Tibial nerve (tissue), 4 donors: ENCODE measurements around the gene RSPH1. TPM values are rescaled to one million over a fixed set of nuclear protein-coding genes. Genes with fewer than 3 reads are reported as not detected.
A peak's percentile ranks its signal among the peaks of the same experiment; 100 is the strongest.

ENCODE experiments used
- DNase-seq, 2 donors: peaks; one replicate each; pipeline ENCODE4 v3.0.0-alpha.2; 2019; ENCODE audit warnings: low spot score in 2 of 2
- H3K27ac ChIP-seq, 4 donors: fragments of 200-600 bp; sonication (generic) in 3 of 4; one replicate each; pipeline ENCODE4 v1.5.1; 2017 to 2019; ENCODE audit warnings: mild to moderate bottlenecking in 1 of 4
- H3K27me3 ChIP-seq, 2 donors: fragments of 200-600 bp; sonication (generic) in 1 of 2; one replicate each; pipeline versions ENCODE4 v1.5.1 to v1.6.0; 2017 to 2019
- H3K36me3 ChIP-seq, 3 donors: fragments of 200-600 bp; sonication (generic); one replicate each; pipeline ENCODE4 v1.5.1; 2018 to 2019
- H3K4me1 ChIP-seq, 4 donors: fragments of 200-600 bp; sonication (generic) in 3 of 4; one replicate each; pipeline ENCODE4 v1.5.1; 2017 to 2019
- H3K4me3 ChIP-seq, 4 donors: fragments of 200-600 bp; sonication (generic) in 3 of 4; one replicate each; pipeline ENCODE4 v1.5.1; 2017 to 2019; ENCODE audit warnings: mild to moderate bottlenecking in 1 of 4, moderate library complexity in 1 of 4
- H3K9me3 ChIP-seq, 4 donors: fragments of 200-600 bp; sonication (generic) in 3 of 4; one replicate each; pipeline ENCODE4 v1.5.1; 2017 to 2019
- EP300 ChIP-seq, 2 donors: sonication (generic); formaldehyde crosslinking; IDR thresholded peaks; one replicate each; pipeline ENCODE4 v1.6.1; 2017; ENCODE audit warnings: antibody characterized with exemption in 2 of 2, mild to moderate bottlenecking in 1 of 2
- POLR2A ChIP-seq, 2 donors: fragments of 450-650 bp; IDR thresholded peaks; one replicate each; pipeline ENCODE4 v1.6.1; 2017; ENCODE audit warnings: antibody characterized with exemption in 2 of 2, mild to moderate bottlenecking in 2 of 2, moderate library complexity in 2 of 2
- WGBS, 2 donors: methylation state at CpG; one replicate each; pipeline ENCODE4 v1.1.5; 2018; 5-methylcytosine and 5-hydroxymethylcytosine counted together
- total RNA-seq, 4 donors: library from RNA; depleted of rRNA; stranded (reverse); fragments of >200 nt; gene quantifications; one replicate each; pipeline ENCODE4 v1.1.0, GENCODE V29; 2016
- TF ChIP-seq, protein P1 (sequence below), 5 experiments: fragments of 200-600 bp in 3 of 5; fragments of 450-650 bp in 2 of 5; sonication (generic) in 3 of 5; IDR thresholded peaks; one replicate each; pipeline ENCODE4 v1.5.1; 2016 to 2019; ENCODE audit warnings: antibody characterized with exemption in 5 of 5, mild to moderate bottlenecking in 3 of 5, moderate library complexity in 2 of 5

The RSPH1 gene
- total RNA-seq, 4 donors from 2014 or later, result 0.21 to 1.7 TPM; not detected in 2

DNA sequence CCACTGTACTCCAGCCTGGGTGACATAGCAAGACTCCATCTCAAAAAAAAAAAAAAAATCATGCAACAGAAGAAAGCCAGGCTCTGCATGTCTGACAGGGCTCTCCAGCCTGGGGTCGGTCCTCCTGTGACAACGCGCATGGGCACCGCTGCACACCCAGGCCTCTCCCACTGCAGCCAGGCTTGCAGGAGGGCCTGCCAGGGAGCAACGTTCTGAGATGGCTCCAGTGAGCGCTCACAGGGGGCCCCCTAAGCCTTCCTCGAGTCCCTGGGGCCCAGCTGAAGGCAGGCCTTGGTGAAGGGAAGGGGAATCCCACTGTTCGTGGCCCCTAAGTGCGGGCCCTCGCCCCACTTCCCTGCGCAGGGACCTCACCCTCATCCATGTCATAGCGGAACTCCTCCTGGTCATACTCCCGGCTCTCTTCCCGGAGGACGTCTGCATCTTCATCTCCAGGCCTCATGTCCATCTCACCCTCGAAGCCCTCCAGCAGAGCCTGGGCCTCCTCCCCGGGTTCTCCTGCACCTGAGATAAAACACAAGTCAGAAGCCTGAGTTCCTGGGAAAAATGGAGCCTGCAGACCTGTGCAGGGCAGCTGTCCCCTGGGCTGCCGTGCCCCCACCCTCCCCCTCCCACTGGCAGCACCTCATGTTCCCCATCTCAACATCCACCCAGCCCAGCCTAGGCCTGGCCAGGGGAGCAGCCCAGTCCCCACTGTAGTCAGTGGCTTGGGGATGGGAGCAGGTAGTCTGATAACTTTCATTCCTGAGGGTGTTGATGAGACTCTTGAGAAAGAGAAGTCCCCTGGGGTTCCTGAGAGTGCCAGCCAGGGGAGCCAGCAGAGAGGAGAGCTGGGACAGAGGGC, 20.3 kb downstream of the RSPH1 start:
- DNase-seq, result no peak
- WGBS, 2 donors, result 86 to 90% methylated on average over 16 to 18 of the region's 18 CpGs
- H3K36me3 ChIP-seq, result no peaks in the 10 kb centered on the region
- no peaks in the 10 kb centered on the region for H3K27me3 ChIP-seq
- H3K27ac ChIP-seq, result no peak overlapping the region
- no peak overlapping the region for H3K4me3 ChIP-seq
- no peaks in the 10 kb centered on the region for H3K9me3 ChIP-seq
- TF ChIP-seq EP300 (IDR thresholded peaks at IDR 0.05) (no peak), POLR2A (IDR thresholded peaks at IDR 0.05) (no peak)
- TF ChIP-seq, protein P1, sequence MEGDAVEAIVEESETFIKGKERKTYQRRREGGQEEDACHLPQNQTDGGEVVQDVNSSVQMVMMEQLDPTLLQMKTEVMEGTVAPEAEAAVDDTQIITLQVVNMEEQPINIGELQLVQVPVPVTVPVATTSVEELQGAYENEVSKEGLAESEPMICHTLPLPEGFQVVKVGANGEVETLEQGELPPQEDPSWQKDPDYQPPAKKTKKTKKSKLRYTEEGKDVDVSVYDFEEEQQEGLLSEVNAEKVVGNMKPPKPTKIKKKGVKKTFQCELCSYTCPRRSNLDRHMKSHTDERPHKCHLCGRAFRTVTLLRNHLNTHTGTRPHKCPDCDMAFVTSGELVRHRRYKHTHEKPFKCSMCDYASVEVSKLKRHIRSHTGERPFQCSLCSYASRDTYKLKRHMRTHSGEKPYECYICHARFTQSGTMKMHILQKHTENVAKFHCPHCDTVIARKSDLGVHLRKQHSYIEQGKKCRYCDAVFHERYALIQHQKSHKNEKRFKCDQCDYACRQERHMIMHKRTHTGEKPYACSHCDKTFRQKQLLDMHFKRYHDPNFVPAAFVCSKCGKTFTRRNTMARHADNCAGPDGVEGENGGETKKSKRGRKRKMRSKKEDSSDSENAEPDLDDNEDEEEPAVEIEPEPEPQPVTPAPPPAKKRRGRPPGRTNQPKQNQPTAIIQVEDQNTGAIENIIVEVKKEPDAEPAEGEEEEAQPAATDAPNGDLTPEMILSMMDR (IDR thresholded peaks at IDR 0.05), result no peak
- H3K4me1 ChIP-seq, result no peaks in the 10 kb centered on the region

DNA sequence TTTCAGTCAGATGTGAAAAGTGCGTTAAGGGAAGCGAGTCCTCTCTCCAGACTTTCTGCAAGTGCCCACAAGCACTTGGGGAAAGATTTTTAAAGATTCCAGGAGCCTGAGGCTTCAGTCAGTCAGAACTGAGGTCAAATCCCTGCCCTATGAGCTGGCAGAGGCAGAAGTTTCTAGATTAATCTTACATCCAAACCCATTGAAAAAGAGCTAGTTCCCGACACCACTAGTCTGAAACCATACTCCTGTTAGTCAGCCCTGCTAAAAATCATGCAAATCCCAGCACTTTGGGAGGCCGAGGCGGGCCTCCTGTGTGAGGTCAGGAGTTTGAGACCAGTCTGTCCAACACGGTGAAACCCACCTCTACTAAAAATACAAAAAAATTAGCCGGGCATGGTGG, 21.0 kb downstream of the RSPH1 start:
- Histone ChIP-seq H3K27me3 (no peaks in the 10 kb centered on the region), H3K36me3 (no peaks in the 10 kb centered on the region), H3K27ac (no peak overlapping the region), H3K9me3 (no peaks in the 10 kb centered on the region), H3K4me1 (no peaks in the 10 kb centered on the region), H3K4me3 (no peak overlapping the region)
- no peak for DNase-seq
- WGBS, 2 donors, result 85 to 88% methylated on average over 7 of the region's 7 CpGs
- TF ChIP-seq POLR2A (IDR thresholded peaks at IDR 0.05) (no peak), EP300 (IDR thresholded peaks at IDR 0.05) (no peak)
- TF ChIP-seq, protein P1 (IDR thresholded peaks at IDR 0.05), result no peak

DNA sequence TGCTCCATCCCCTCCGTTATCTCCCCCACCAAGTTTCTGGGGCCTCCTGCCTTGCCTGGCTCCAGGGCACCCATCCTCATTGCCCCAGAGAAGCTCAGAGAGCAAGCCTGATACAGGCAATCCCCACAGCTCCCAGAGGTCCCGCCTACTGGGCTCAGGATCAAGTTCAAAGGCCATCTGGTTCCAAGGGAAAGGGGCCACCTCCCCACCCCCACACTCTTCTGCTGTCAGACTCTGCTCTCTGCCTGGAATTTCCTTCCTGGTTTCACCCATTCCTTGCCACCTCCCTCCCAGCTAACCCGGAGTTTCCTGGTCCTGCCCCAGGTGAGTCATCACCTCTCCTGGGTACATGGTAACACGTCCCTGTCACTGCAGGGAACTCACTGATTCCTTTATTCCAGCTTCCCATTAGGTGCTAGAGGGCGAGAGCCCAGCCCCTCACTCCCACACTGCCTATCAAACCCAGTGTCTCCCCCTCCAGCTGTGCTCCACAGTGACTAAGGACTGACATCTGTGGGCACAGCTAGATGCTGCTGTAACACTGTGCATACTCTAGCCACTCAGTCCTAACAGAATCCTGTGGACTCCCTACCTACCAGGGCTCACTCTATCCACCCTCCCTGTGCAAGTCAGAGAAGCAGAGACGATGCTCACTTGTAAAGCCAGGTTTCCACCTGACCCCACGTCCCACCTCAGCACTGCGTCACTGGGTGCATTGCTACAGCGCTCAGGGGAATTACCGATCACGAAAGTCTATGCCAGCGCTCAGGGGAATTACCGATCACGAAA, 21.8 kb downstream of the RSPH1 start:
- no peak overlapping the region for H3K4me3 ChIP-seq
- no peaks in the 10 kb centered on the region for H3K27me3 ChIP-seq
- TF ChIP-seq, protein P1 (IDR thresholded peaks at IDR 0.05), result no peak
- TF ChIP-seq EP300 (IDR thresholded peaks at IDR 0.05) (no peak), POLR2A (IDR thresholded peaks at IDR 0.05) (no peak)
- no peaks in the 10 kb centered on the region for H3K9me3 ChIP-seq
- no peak for DNase-seq
- no peaks in the 10 kb centered on the region for H3K4me1 ChIP-seq
- H3K27ac ChIP-seq, result peak overlapping the region in 1 of 4 donors; percentile 25
- 63 to 69% methylated on average over 14 of the region's 14 CpGs for WGBS, 2 donors
- H3K36me3 ChIP-seq, result no peaks in the 10 kb centered on the region

DNA sequence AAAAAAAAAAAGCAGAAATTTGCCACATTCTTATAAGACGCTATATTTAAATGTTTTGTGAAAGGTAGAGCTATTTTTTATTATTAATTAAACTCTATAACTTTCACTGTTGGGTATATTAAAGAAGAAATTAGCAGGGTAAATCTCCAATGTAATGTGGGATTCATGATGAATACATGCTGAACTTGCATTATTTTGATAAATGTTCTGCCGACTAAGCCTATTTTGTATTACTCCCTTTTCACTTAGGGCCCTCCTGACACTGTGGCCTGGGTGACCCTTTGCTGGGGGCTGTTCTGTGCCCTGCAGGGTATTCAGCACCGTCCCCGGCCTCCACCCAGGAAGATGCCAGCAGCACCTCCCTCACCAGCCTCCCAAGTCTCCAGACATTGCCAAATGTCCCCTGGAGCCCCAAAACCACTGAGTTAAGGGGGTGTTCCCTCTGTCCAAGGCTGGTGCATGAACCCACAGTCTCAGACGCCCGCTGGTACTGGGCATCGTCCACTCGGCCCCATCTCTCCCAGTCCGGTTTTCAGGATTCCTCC, 22.5 kb downstream of the RSPH1 start:
- TF ChIP-seq, protein P1 (IDR thresholded peaks at IDR 0.05), result no peak
- TF ChIP-seq EP300 (IDR thresholded peaks at IDR 0.05) (no peak), POLR2A (IDR thresholded peaks at IDR 0.05) (no peak)
- Histone ChIP-seq H3K4me3 (no peak overlapping the region), H3K36me3 (no peaks in the 10 kb centered on the region), H3K4me1 (no peaks in the 10 kb centered on the region), H3K27ac (peak overlapping the region in 1 of 4 donors; percentile 25), H3K9me3 (no peaks in the 10 kb centered on the region), H3K27me3 (no peaks in the 10 kb centered on the region)
- DNase-seq, result no peak
- WGBS, 2 donors, result 58 to 79% methylated on average over 9 of the region's 9 CpGs
